OCI-LY7 (cell line): ENCODE results near the gene RIPOR1.

Experiments
- CTCF ChIP-seq: fragments of 200-600 bp; sonication (generic); conservative IDR thresholded peaks from 2 replicates; pipeline ENCODE4 v1.5.1; 2014; ENCODE audit warnings: mild to moderate bottlenecking, antibody characterized with exemption, low read length, moderate library complexity, mixed read lengths
- EZH2phosphoT487 ChIP-seq: fragments of 200-600 bp; sonication (generic); IDR thresholded peaks from 2 replicates; pipeline ENCODE4 v1.6.1; 2018; ENCODE audit warnings: low read depth, borderline replicate concordance, mild to moderate bottlenecking, mixed run types, antibody characterized with exemption, low read length, moderate library complexity, mixed read lengths

GRCh38 chr16:67533024-67533560 is 4.5 kb downstream of the RIPOR1 start:
- no peak for TF ChIP-seq CTCF
- no peak for TF ChIP-seq EZH2phosphoT487
